ENCODE data around the gene OR2M5.

DNA sequence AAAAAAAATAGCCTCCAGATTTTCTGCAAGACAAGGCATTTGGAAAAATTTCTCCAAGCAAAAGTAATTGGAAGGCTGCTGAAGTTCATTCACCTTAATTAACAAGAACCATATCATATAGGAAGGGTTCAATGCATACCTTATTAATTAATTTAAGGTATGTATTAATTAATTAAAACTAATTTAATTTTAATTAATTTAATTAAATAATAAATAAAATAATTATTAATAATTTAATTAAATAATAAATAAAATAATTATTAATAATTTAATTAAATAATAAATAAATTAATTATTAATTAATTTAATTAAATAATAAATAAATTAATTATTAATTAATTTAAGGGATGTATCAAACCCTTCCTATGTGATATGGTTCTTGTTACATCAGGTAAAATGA lies 42.1 kb upstream of the OR2M5 start:
- TF ChIP-seq, protein P1, sequence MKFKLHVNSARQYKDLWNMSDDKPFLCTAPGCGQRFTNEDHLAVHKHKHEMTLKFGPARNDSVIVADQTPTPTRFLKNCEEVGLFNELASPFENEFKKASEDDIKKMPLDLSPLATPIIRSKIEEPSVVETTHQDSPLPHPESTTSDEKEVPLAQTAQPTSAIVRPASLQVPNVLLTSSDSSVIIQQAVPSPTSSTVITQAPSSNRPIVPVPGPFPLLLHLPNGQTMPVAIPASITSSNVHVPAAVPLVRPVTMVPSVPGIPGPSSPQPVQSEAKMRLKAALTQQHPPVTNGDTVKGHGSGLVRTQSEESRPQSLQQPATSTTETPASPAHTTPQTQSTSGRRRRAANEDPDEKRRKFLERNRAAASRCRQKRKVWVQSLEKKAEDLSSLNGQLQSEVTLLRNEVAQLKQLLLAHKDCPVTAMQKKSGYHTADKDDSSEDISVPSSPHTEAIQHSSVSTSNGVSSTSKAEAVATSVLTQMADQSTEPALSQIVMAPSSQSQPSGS (IDR thresholded peaks at IDR 0.05; ENCODE audit: low read length) = no peak
- TF ChIP-seq, protein P2, sequence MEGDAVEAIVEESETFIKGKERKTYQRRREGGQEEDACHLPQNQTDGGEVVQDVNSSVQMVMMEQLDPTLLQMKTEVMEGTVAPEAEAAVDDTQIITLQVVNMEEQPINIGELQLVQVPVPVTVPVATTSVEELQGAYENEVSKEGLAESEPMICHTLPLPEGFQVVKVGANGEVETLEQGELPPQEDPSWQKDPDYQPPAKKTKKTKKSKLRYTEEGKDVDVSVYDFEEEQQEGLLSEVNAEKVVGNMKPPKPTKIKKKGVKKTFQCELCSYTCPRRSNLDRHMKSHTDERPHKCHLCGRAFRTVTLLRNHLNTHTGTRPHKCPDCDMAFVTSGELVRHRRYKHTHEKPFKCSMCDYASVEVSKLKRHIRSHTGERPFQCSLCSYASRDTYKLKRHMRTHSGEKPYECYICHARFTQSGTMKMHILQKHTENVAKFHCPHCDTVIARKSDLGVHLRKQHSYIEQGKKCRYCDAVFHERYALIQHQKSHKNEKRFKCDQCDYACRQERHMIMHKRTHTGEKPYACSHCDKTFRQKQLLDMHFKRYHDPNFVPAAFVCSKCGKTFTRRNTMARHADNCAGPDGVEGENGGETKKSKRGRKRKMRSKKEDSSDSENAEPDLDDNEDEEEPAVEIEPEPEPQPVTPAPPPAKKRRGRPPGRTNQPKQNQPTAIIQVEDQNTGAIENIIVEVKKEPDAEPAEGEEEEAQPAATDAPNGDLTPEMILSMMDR (IDR thresholded peaks at IDR 0.05; ENCODE audit: control extremely low read depth in 1 of 3, insufficient read depth in 1 of 3, low read depth in 1 of 3, low read length in 3 of 3) = no peak
- TF ChIP-seq POLR2A (IDR thresholded peaks at IDR 0.05; ENCODE audit: control extremely low read depth in 1 of 2, low read depth in 2 of 2, low read length in 2 of 2) (no peak), SRF (IDR thresholded peaks at IDR 0.05; ENCODE audit: low read depth, low read length) (no peak), POLR2AphosphoS5 (IDR thresholded peaks at IDR 0.05; ENCODE audit: low read depth, low read length) (no peak), RAD21 (IDR thresholded peaks at IDR 0.05 in 1 of 2, conservative IDR thresholded peaks at IDR 0.05 in 1 of 2; ENCODE audit: low read depth in 2 of 2, low read length in 2 of 2) (no peak), POU5F1 (IDR thresholded peaks at IDR 0.05; ENCODE audit: low read depth, low read length) (no peak), JUN (IDR thresholded peaks at IDR 0.05; ENCODE audit: low read depth, low read length) (no peak), HDAC6 (IDR thresholded peaks at IDR 0.05; ENCODE audit: low read depth, low read length) (no peak), CEBPB (IDR thresholded peaks at IDR 0.05; ENCODE audit: low read depth, low read length) (no peak), CHD2 (IDR thresholded peaks at IDR 0.05; ENCODE audit: low read length) (no peak), MAX (IDR thresholded peaks at IDR 0.05) (no peak)
